ENCODE results near the gene GTF2H3. TPM values are rescaled to one million over a fixed set of nuclear protein-coding genes. Genes with fewer than 3 reads are reported as not detected.
"Not testable (repeated sequence)": the region's sequence is repeated elsewhere in the genome, so short reads cannot be mapped to it uniquely, and the experiment has no call there.

Gene GTF2H3
- total and polyA plus RNA-seq, 3 donors from 2014 or later = 25.1 to 36.5 (median 26.4) TPM

GRCh38 chr12:123602651-123603195, 30.9 kb upstream of the GTF2H3 start:
- WGBS, 2 donors = 7 to 8% methylated on average over 7 of the region's 7 CpGs
- H3K27ac ChIP-seq = peak overlapping the region; percentile 77 to 80
- no peaks in the 10 kb centered on the region for H3K27me3 ChIP-seq
- no peaks in the 10 kb centered on the region for H3K9me3 ChIP-seq
- peak; percentile 13 for DNase-seq
- H3K4me3 ChIP-seq = peak overlapping the region; percentile 90 to 100
- no peaks in the 10 kb centered on the region for H3K36me3 ChIP-seq (ENCODE audit: low read depth, missing control alignments)
- TF ChIP-seq CTCF (IDR thresholded peaks at IDR 0.05) (no peak), POLR2A (IDR thresholded peaks at IDR 0.05) (no peak)
- intact Hi-C loops (cut with DNase I; ENCODE audit: low total_unique reads) = no loop called here
- peaks cover 4% of the 10 kb centered on the region for H3K4me1 ChIP-seq

DNA sequence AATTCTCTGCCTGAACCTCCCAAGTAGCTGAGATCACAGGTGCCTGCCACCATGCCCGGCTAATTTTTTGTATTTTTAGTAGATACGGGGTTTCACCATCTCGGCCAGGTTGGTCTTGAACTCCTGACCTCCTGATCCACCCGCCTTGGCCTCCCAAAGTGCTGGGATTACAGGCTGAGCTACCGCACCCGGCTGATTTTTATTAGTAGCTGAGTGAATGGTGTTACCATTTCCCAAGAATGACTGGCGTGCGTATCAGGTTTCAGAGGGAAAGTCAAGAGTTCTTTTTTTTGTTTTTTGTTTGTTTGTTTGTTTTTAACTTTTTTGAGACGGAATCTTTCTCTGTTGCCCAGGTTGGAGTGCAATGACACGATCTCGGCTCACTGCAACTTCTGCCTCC, 30.1 kb upstream of the GTF2H3 start:
- H3K4me1 ChIP-seq; intact Hi-C loops (cut with DNase I; ENCODE audit: low total_unique reads); H3K9me3 ChIP-seq; DNase-seq; H3K36me3 ChIP-seq (ENCODE audit: low read depth, missing control alignments); H3K27ac ChIP-seq; H3K4me3 ChIP-seq; H3K27me3 ChIP-seq: not testable (repeated sequence)
- WGBS, 2 donors = 66 to 74% methylated on average over 11 of the region's 11 CpGs

- DNase-seq = no peak
- no peak overlapping the region for H3K27ac ChIP-seq
- intact Hi-C loops (cut with DNase I; ENCODE audit: low total_unique reads) = no loop called here
- 65 to 76% methylated on average over 4 of the region's 4 CpGs for WGBS, 2 donors
- no peaks in the 10 kb centered on the region for H3K9me3 ChIP-seq
- no peaks in the 10 kb centered on the region for H3K4me1 ChIP-seq
- H3K4me3 ChIP-seq = no peak overlapping the region
- no peaks in the 10 kb centered on the region for H3K36me3 ChIP-seq (ENCODE audit: low read depth, missing control alignments)
- TF ChIP-seq CTCF (IDR thresholded peaks at IDR 0.05) (no peak), POLR2A (IDR thresholded peaks at IDR 0.05) (no peak)
- no peaks in the 10 kb centered on the region for H3K27me3 ChIP-seq
Observed at GRCh38 chr12:123607756-123608155, 25.9 kb upstream of the GTF2H3 start.

DNA sequence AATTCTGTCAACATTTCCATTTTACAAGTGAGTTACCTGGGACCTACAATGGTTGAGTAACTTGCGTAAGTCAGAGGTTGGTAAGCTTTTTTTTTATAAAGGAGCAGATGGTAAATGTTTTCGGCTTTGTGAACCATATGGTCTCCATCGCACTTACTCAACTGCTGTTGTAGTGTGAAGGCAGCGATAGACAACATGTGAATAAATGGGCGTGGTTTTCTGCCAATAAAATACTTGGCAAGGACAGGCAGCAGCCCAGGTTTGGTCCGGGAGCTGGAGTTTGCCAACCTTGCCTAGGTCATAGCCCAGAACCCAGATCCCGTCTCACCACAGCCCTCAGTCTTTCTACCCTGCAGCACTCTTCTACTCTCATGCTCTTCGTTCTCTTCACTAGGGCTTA, 25.4 kb upstream of the GTF2H3 start:
- H3K4me1 ChIP-seq = no peaks in the 10 kb centered on the region
- intact Hi-C loops (cut with DNase I; ENCODE audit: low total_unique reads) = no loop called here
- H3K4me3 ChIP-seq = no peak overlapping the region
- no peak for TF ChIP-seq CTCF (IDR thresholded peaks at IDR 0.05)
- TF ChIP-seq POLR2A (IDR thresholded peaks at IDR 0.05) = no peak
- H3K27ac ChIP-seq = no peak overlapping the region
- DNase-seq = no peak
- WGBS, 2 donors = 82 to 94% methylated on average over 8 of the region's 8 CpGs
- no peaks in the 10 kb centered on the region for H3K36me3 ChIP-seq (ENCODE audit: low read depth, missing control alignments)
- H3K9me3 ChIP-seq = no peaks in the 10 kb centered on the region
- H3K27me3 ChIP-seq = no peaks in the 10 kb centered on the region

- H3K27me3 ChIP-seq = no peaks in the 10 kb centered on the region
- H3K27ac ChIP-seq = no peak overlapping the region
- intact Hi-C loops (cut with DNase I; ENCODE audit: low total_unique reads) = no loop called here
- H3K9me3 ChIP-seq = no peaks in the 10 kb centered on the region
- no peaks in the 10 kb centered on the region for H3K36me3 ChIP-seq (ENCODE audit: low read depth, missing control alignments)
- H3K4me1 ChIP-seq = no peaks in the 10 kb centered on the region
- TF ChIP-seq CTCF (IDR thresholded peaks at IDR 0.05) (no peak), POLR2A (IDR thresholded peaks at IDR 0.05) (no peak)
- no peak for DNase-seq
- 97 to 100% methylated on average over 2 of the region's 2 CpGs for WGBS, 2 donors
- H3K4me3 ChIP-seq = no peak overlapping the region
Observed at GRCh38 chr12:123614110-123614509, 19.5 kb upstream of the GTF2H3 start.

All from testis (tissue), 3 donors.